GM12878 (cell line): Measurements from ENCODE around the gene BLOC1S3.

Experiments used
- CHD4 ChIP-seq: fragments of 200-600 bp; sonication (generic); IDR thresholded peaks from 2 replicates; pipeline ENCODE4 v1.6.1; 2016; ENCODE audit warnings: mild to moderate bottlenecking
- EZH2 ChIP-seq: IDR thresholded peaks from 2 replicates; pipeline ENCODE4 v1.6.1; 2012; ENCODE audit warnings: low read depth, mild to moderate bottlenecking, control low read depth, inconsistent platforms, low read length, borderline replicate concordance; ENCODE audit not compliant: control insufficient read depth
- FOXM1 ChIP-seq: IDR thresholded peaks from 2 replicates; pipeline ENCODE4 v1.6.1; 2012; ENCODE audit warnings: low read depth, mild to moderate bottlenecking, inconsistent platforms, low read length, moderate library complexity
- MTA3 ChIP-seq: IDR thresholded peaks from 2 replicates; pipeline ENCODE4 v1.6.1; 2012; ENCODE audit warnings: low read length, inconsistent platforms, borderline replicate concordance
- MXI1 ChIP-seq: fragments of 150-350 bp; IDR thresholded peaks from 2 replicates; pipeline ENCODE4 v1.6.1; 2011; ENCODE audit warnings: low read depth, mild to moderate bottlenecking, inconsistent platforms, low read length, improper control_type of control experiment
- POLR2AphosphoS5 ChIP-seq: IDR thresholded peaks from 2 replicates; pipeline ENCODE4 v1.6.1; 2011; ENCODE audit warnings: mild to moderate bottlenecking, low read length, inconsistent platforms
- SREBF2 ChIP-seq: IDR thresholded peaks from 2 replicates; pipeline ENCODE4 v1.6.1; 2012; ENCODE audit warnings: mild to moderate bottlenecking, low read length
- TAF1 ChIP-seq: IDR thresholded peaks from 2 replicates; pipeline ENCODE4 v1.6.1; 2011; ENCODE audit warnings: mild to moderate bottlenecking, low read depth, low read length, borderline replicate concordance
- TBL1XR1 ChIP-seq: IDR thresholded peaks from 2 replicates; pipeline ENCODE4 v1.6.1; 2012; ENCODE audit warnings: low read depth, low read length, improper control_type of control experiment
- ZNF274 ChIP-seq: IDR thresholded peaks from one replicate; pipeline ENCODE4 v1.8.0; 2011; ENCODE audit not compliant: insufficient read length, insufficient read depth
- TF ChIP-seq, protein P1 (sequence below): IDR thresholded peaks from 2 replicates; pipeline ENCODE4 v1.6.1; 2011; ENCODE audit warnings: low read depth, low read length, improper control_type of control experiment, borderline replicate concordance
- TF ChIP-seq, protein P2 (sequence below), 3 experiments: IDR thresholded peaks in 2 of 3; conservative IDR thresholded peaks in 1 of 3; 2 replicates each; pipeline ENCODE4 v1.5.1; 2011; ENCODE audit warnings: low read depth in 3 of 3, low read length in 3 of 3, mild to moderate bottlenecking in 3 of 3, control low read depth in 2 of 3, moderate library complexity in 2 of 3, inconsistent platforms in 1 of 3, mixed read lengths in 1 of 3; ENCODE audit not compliant: control insufficient read depth in 2 of 3, insufficient read depth in 1 of 3; ENCODE audit errors: extremely low read depth in 1 of 3
- TF ChIP-seq, protein P3 (sequence below): fragments of 450-650 bp; conservative IDR thresholded peaks from 2 replicates; pipeline ENCODE4 v1.6.1; 2017; ENCODE audit warnings: mild to moderate bottlenecking, moderate library complexity
- TF ChIP-seq, protein P4 (sequence below): fragments of 450-650 bp; IDR thresholded peaks from 2 replicates; pipeline ENCODE4 v1.6.1; 2017; ENCODE audit warnings: mild to moderate bottlenecking, low read depth, inconsistent platforms; ENCODE audit not compliant: poor library complexity, severe bottlenecking

DNA sequence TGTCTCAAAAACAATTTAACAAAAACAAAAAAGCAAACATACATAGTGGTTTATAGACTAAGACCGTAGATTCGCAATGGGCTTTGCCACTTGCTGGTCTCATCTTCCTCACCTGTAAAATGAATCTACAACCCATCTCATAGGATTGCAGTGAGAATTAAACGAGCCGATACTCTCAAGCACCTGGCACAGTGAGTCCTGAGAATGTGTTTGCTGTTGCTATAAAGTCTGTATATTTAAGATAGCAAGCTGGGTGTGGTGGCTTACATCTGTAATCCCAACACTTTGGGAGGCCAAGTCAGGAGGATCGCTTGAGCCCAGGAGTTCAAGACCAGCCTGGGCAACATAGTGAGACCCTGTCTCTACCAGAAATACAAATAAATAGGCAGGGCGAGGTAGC is 44.1 kb downstream of the BLOC1S3 start:
- TF ChIP-seq MXI1: no peak
- TF ChIP-seq, protein P1, sequence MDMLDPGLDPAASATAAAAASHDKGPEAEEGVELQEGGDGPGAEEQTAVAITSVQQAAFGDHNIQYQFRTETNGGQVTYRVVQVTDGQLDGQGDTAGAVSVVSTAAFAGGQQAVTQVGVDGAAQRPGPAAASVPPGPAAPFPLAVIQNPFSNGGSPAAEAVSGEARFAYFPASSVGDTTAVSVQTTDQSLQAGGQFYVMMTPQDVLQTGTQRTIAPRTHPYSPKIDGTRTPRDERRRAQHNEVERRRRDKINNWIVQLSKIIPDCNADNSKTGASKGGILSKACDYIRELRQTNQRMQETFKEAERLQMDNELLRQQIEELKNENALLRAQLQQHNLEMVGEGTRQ: no peak
- TF ChIP-seq SREBF2: no peak
- TF ChIP-seq, protein P2, sequence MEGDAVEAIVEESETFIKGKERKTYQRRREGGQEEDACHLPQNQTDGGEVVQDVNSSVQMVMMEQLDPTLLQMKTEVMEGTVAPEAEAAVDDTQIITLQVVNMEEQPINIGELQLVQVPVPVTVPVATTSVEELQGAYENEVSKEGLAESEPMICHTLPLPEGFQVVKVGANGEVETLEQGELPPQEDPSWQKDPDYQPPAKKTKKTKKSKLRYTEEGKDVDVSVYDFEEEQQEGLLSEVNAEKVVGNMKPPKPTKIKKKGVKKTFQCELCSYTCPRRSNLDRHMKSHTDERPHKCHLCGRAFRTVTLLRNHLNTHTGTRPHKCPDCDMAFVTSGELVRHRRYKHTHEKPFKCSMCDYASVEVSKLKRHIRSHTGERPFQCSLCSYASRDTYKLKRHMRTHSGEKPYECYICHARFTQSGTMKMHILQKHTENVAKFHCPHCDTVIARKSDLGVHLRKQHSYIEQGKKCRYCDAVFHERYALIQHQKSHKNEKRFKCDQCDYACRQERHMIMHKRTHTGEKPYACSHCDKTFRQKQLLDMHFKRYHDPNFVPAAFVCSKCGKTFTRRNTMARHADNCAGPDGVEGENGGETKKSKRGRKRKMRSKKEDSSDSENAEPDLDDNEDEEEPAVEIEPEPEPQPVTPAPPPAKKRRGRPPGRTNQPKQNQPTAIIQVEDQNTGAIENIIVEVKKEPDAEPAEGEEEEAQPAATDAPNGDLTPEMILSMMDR (IDR thresholded peaks at IDR 0.05 in 2 of 3, conservative IDR thresholded peaks at IDR 0.05 in 1 of 3; ENCODE audit: control insufficient read depth in 2 of 3, extremely low read depth in 1 of 3, insufficient read depth in 1 of 3, low read depth in 3 of 3, low read length in 3 of 3): no peak
- TF ChIP-seq FOXM1: no peak
- no peak for TF ChIP-seq TBL1XR1
- TF ChIP-seq ZNF274: no peak
- no peak for TF ChIP-seq TAF1
- TF ChIP-seq, protein P3, sequence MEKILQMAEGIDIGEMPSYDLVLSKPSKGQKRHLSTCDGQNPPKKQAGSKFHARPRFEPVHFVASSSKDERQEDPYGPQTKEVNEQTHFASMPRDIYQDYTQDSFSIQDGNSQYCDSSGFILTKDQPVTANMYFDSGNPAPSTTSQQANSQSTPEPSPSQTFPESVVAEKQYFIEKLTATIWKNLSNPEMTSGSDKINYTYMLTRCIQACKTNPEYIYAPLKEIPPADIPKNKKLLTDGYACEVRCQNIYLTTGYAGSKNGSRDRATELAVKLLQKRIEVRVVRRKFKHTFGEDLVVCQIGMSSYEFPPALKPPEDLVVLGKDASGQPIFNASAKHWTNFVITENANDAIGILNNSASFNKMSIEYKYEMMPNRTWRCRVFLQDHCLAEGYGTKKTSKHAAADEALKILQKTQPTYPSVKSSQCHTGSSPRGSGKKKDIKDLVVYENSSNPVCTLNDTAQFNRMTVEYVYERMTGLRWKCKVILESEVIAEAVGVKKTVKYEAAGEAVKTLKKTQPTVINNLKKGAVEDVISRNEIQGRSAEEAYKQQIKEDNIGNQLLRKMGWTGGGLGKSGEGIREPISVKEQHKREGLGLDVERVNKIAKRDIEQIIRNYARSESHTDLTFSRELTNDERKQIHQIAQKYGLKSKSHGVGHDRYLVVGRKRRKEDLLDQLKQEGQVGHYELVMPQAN: no peak
- TF ChIP-seq MTA3: no peak
- TF ChIP-seq EZH2: no peak
- TF ChIP-seq CHD4: no peak
- TF ChIP-seq, protein P4, sequence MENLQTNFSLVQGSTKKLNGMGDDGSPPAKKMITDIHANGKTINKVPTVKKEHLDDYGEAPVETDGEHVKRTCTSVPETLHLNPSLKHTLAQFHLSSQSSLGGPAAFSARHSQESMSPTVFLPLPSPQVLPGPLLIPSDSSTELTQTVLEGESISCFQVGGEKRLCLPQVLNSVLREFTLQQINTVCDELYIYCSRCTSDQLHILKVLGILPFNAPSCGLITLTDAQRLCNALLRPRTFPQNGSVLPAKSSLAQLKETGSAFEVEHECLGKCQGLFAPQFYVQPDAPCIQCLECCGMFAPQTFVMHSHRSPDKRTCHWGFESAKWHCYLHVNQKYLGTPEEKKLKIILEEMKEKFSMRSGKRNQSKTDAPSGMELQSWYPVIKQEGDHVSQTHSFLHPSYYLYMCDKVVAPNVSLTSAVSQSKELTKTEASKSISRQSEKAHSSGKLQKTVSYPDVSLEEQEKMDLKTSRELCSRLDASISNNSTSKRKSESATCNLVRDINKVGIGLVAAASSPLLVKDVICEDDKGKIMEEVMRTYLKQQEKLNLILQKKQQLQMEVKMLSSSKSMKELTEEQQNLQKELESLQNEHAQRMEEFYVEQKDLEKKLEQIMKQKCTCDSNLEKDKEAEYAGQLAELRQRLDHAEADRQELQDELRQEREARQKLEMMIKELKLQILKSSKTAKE: no peak
- TF ChIP-seq POLR2AphosphoS5: no peak
